Endodermal cell (in vitro differentiated cells): ENCODE results near the gene GSTA5. TPM values are rescaled to one million over a fixed set of nuclear protein-coding genes. Genes with fewer than 3 reads are reported as not detected.
"Not testable (repeated sequence)": the region's sequence is repeated elsewhere in the genome, so short reads cannot be mapped to it uniquely, and the experiment has no call there.

ENCODE experiments used
- DNase-seq: peaks from one replicate; pipeline ENCODE4 v3.0.0-alpha.2; 2017
- H3K27ac ChIP-seq: 2 replicates; pipeline ENCODE4 v1.5.1; 2013; ENCODE audit warnings: mild to moderate bottlenecking, low read depth, low read length, moderate library complexity
- H3K27me3 ChIP-seq: 2 replicates; pipeline ENCODE4 v1.6.1; 2013; ENCODE audit warnings: mild to moderate bottlenecking, low read length, moderate library complexity; ENCODE audit not compliant: insufficient read depth, control insufficient read depth, poor library complexity, severe bottlenecking
- H3K36me3 ChIP-seq: 2 replicates; pipeline ENCODE4 v1.7.0; 2013; ENCODE audit warnings: mild to moderate bottlenecking, low read length, moderate library complexity; ENCODE audit not compliant: control insufficient read depth, insufficient read depth
- H3K4me1 ChIP-seq: one replicate; pipeline ENCODE4 v1.7.0; 2013; ENCODE audit warnings: low read length; ENCODE audit not compliant: control insufficient read depth, insufficient read depth
- H3K4me3 ChIP-seq: 2 replicates; pipeline ENCODE4 v1.5.1; 2013; ENCODE audit warnings: mild to moderate bottlenecking, low read length, moderate library complexity
- H3K9ac ChIP-seq: 2 replicates; pipeline ENCODE4 v1.6.1; 2013; ENCODE audit warnings: mild to moderate bottlenecking, low read length, moderate library complexity; ENCODE audit not compliant: poor library complexity, severe bottlenecking; ENCODE audit errors: extremely low read depth
- H3K9me3 ChIP-seq: 2 replicates; pipeline ENCODE4 v1.6.1; 2013; ENCODE audit warnings: mild to moderate bottlenecking, low read length, moderate library complexity; ENCODE audit not compliant: control insufficient read depth
- H3K27ac Mint-ChIP-seq: 2 replicates; pipeline ENCODE4 v1.8.0; 2020; ENCODE audit warnings: mixed read lengths
- H3K27me3 Mint-ChIP-seq: 2 replicates; pipeline ENCODE4 v1.8.0; 2021; ENCODE audit warnings: mild to moderate bottlenecking, mixed read lengths; ENCODE audit not compliant: insufficient read depth
- H3K36me3 Mint-ChIP-seq: 2 replicates; pipeline ENCODE4 v1.8.0; 2020; ENCODE audit warnings: low read depth, mixed read lengths
- H3K4me1 Mint-ChIP-seq: 2 replicates; pipeline ENCODE4 v1.8.0; 2020; ENCODE audit warnings: mixed read lengths
- H3K4me3 Mint-ChIP-seq: 2 replicates; pipeline ENCODE4 v1.8.0; 2020; ENCODE audit warnings: mild to moderate bottlenecking, moderate library complexity, mixed read lengths
- H3K9me3 Mint-ChIP-seq: 2 replicates; pipeline ENCODE4 v1.8.0; 2020; ENCODE audit warnings: mild to moderate bottlenecking, mixed read lengths
- CTCF ChIP-seq: fragments of 200-600 bp; sonication (generic); conservative IDR thresholded peaks from 2 replicates; pipeline ENCODE4 v1.5.0; 2021; ENCODE audit warnings: antibody characterized with exemption, mild to moderate bottlenecking
- WGBS, 2 experiments: methylation state at CpG; one replicate each; pipeline versions ENCODE4 v1.1.5 to v1.1.7; 2013; ENCODE audit warnings: missing lambda C conversion rate in 2 of 2, mixed read lengths in 1 of 2; ENCODE audit not compliant: insufficient coverage in 1 of 2, insufficient read length in 1 of 2; 5-methylcytosine and 5-hydroxymethylcytosine counted together
- total RNA-seq, 2 donors: library from RNA; stranded (reverse); fragmentation: NEBNext Ultra II Directional in 1 of 2; extraction: Animal tissue kit (Norgen Biotek cat#: 25700) in 1 of 2; gene quantifications; 2 replicates in 1 of 2; 3 replicates in 1 of 2; pipeline ENCODE4 v1.2.1, GENCODE V29; 2021

Gene GSTA5
- total RNA-seq, 2 donors from 2014 or later, result not detected

DNA sequence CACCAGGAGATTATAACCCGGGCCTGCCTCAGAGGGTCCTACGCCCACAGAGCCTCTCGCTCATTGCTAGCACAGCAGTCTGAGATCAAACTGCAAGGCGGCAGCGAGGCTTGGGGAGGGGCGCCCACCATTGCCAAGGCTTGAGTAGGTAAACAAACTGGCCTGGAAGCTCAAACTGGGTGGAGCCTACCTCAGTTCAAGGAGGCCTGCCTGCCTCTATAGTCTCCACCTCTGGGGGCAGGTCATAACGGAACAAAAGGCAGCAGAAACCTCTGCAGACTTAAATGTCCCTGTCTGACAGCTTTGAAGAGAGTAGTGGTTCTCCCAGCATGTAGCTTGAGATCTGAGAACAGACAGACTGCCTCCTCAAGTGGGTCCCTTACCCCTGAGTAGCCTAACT, 20.5 kb upstream of the GSTA5 start:
- not testable (repeated sequence) for H3K4me3 Mint-ChIP-seq, H3K4me1 ChIP-seq, H3K36me3 Mint-ChIP-seq, H3K27me3 ChIP-seq, H3K9me3 Mint-ChIP-seq, H3K27ac ChIP-seq, H3K27me3 Mint-ChIP-seq, H3K27ac Mint-ChIP-seq, H3K4me1 Mint-ChIP-seq, H3K4me3 ChIP-seq, H3K36me3 ChIP-seq, H3K9me3 ChIP-seq, H3K9ac ChIP-seq
- peak; percentile 92 for DNase-seq
- peak; percentile 14 for TF ChIP-seq CTCF
- WGBS, 2 experiments, result 57 to 74% methylated on average over 6 to 7 of the region's 7 CpGs

DNA sequence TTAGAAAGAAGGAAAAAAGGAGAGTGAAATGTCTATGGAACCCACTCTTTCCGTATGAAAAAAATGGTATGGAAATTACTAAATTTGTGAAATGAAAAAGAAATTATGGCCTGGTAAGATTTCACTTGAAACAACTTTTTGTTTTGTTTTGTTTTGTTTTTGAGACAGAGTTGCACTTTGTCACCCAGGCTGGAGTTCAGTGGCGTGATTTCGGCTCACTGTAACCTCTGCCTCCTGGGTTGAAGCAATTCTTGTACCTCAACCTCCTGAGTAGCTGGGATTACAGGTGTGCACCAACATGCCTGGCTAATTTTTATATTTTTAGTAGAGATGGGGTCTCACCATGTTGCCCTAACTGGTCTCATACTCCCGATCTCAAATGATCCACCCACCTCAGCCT, 17.8 kb upstream of the GSTA5 start:
- Histone ChIP-seq H3K36me3 (no peaks in the 10 kb centered on the region), H3K9ac (no peak overlapping the region), H3K4me1 (no peaks in the 10 kb centered on the region), H3K4me3 (no peak overlapping the region), H3K27me3 (no peaks in the 10 kb centered on the region), H3K9me3 (no peaks in the 10 kb centered on the region), H3K27ac (no peak overlapping the region)
- TF ChIP-seq CTCF, result no peak
- Mint-ChIP-seq H3K27ac (no peak overlapping the region), H3K9me3 (peaks cover 7% of the 10 kb centered on the region), H3K4me1 (peaks cover 15% of the 10 kb centered on the region), H3K36me3 (no peaks in the 10 kb centered on the region), H3K27me3 (peaks cover 2% of the 10 kb centered on the region), H3K4me3 (no peak overlapping the region)
- 91 to 95% methylated on average over 3 to 4 of the region's 4 CpGs for WGBS, 2 experiments
- no peak for DNase-seq

DNA sequence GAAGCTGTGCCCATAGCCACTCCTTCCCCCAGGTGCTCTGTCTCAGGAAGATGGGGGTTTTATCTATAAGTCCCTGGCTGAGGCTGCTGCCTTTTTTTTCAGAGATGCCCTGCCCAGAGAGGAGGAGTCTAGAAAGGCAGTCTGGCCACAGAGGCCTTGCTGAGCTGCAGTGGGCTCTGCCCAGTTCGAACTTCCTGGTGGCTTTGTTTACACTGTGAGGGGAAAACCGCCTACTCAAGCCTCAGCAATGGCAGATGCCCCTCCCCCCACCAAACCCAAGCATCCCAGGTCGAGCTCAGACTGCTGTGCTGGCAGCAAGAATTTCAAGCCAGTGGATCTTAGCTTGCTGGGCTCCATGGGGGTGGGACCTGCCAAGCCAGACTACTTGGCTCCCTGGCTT, 15.5 kb upstream of the GSTA5 start:
- peaks cover 15% of the 10 kb centered on the region for H3K4me1 Mint-ChIP-seq
- H3K27ac ChIP-seq, H3K4me1 ChIP-seq, H3K4me3 Mint-ChIP-seq, H3K27me3 Mint-ChIP-seq, H3K9ac ChIP-seq, H3K36me3 Mint-ChIP-seq, H3K4me3 ChIP-seq, H3K36me3 ChIP-seq, H3K27me3 ChIP-seq, H3K9me3 Mint-ChIP-seq, H3K9me3 ChIP-seq: not testable (repeated sequence)
- H3K27ac Mint-ChIP-seq, result peak overlapping the region; percentile 72
- peak; percentile 90 for DNase-seq
- 13% methylated on average over 3 of the region's 3 CpGs; no CpG with 5 or more reads in 1 of the 2 experiments for WGBS, 2 experiments

GRCh38 chr6:52849137-52849536, 8.5 kb upstream of the GSTA5 start:
- Mint-ChIP-seq H3K9me3 (peaks cover 12% of the 10 kb centered on the region), H3K27ac (no peak overlapping the region), H3K4me3 (no peak overlapping the region), H3K36me3 (no peaks in the 10 kb centered on the region), H3K27me3 (peaks cover 11% of the 10 kb centered on the region), H3K4me1 (no peaks in the 10 kb centered on the region)
- no peaks in the 10 kb centered on the region for H3K9me3 ChIP-seq
- H3K9ac ChIP-seq, result no peak overlapping the region
- no peaks in the 10 kb centered on the region for H3K36me3 ChIP-seq
- no peak overlapping the region for H3K4me3 ChIP-seq
- no peak for DNase-seq
- H3K4me1 ChIP-seq, result no peaks in the 10 kb centered on the region
- no peaks in the 10 kb centered on the region for H3K27me3 ChIP-seq
- H3K27ac ChIP-seq, result no peak overlapping the region
- TF ChIP-seq CTCF, result no peak
- WGBS, 2 experiments, result 85 to 91% methylated on average over 4 of the region's 4 CpGs
